Ascending aorta (tissue), 2 donors: Measurements from ENCODE around the gene MSI2. TPM values are rescaled to one million over a fixed set of nuclear protein-coding genes. Genes with fewer than 3 reads are reported as not detected.

ENCODE experiments used
- DNase-seq, 2 donors: peaks; one replicate each; pipeline ENCODE4 v3.0.0-alpha.2; 2019; ENCODE audit warnings: low spot score in 2 of 2
- H3K27ac ChIP-seq, 2 donors: fragments of 200-600 bp; sonication (generic); one replicate each; pipeline ENCODE4 v1.5.1; 2016 to 2017; ENCODE audit warnings: mild to moderate bottlenecking in 1 of 2
- H3K27me3 ChIP-seq: fragments of 200-600 bp; sonication (generic); one replicate; pipeline ENCODE4 v1.5.1; 2017
- H3K36me3 ChIP-seq, 2 donors: fragments of 200-600 bp; sonication (generic); one replicate each; pipeline ENCODE4 v1.5.1; 2016
- H3K4me1 ChIP-seq, 2 donors: fragments of 200-600 bp; sonication (generic); one replicate each; pipeline ENCODE4 v1.5.1; 2016 to 2017; ENCODE audit warnings: mild to moderate bottlenecking in 1 of 2
- H3K4me3 ChIP-seq, 2 donors: fragments of 200-600 bp; sonication (generic); one replicate each; pipeline ENCODE4 v1.5.1; 2016 to 2017; ENCODE audit warnings: mild to moderate bottlenecking in 1 of 2
- H3K9me3 ChIP-seq, 2 donors: fragments of 200-600 bp; sonication (generic); one replicate each; pipeline ENCODE4 v1.5.1; 2016
- CTCF ChIP-seq, 3 experiments: fragments of 200-600 bp in 2 of 3; fragments of 450-650 bp in 1 of 3; sonication (generic) in 2 of 3; IDR thresholded peaks; one replicate each; pipeline ENCODE4 v1.5.1; 2016 to 2019; ENCODE audit warnings: antibody characterized with exemption in 3 of 3, mild to moderate bottlenecking in 1 of 3, moderate library complexity in 1 of 3
- intact Hi-C: fragments of 100-400 bp; cut with DNase I; formaldehyde crosslinking; loops from one replicate; pipeline ENCODE4 v1.15.1; 2023
- total RNA-seq: library from RNA; depleted of rRNA; stranded (reverse); fragments of >200 nt; gene quantifications from one replicate; pipeline ENCODE4 v1.1.0, GENCODE V29; 2016

The MSI2 gene
- total RNA-seq, 1 donor from 2014 or later, result 11.7 TPM

GRCh38 chr17:57506774-57507127 is 250.4 kb downstream of the MSI2 start:
- TF ChIP-seq CTCF (IDR thresholded peaks at IDR 0.05), result no peak
- Histone ChIP-seq H3K27ac (peak overlapping the region in 1 of 2 donors; percentile 40), H3K36me3 (no peaks in the 10 kb centered on the region), H3K27me3 (no peaks in the 10 kb centered on the region), H3K9me3 (no peaks in the 10 kb centered on the region), H3K4me3 (no peak overlapping the region), H3K4me1 (peaks cover 0 to 13% of the 10 kb centered on the region in 2 donors)
- intact Hi-C loops, result no loop called here
- no peak for DNase-seq

GRCh38 chr17:57507828-57508227 is 251.5 kb downstream of the MSI2 start:
- H3K27ac ChIP-seq, result no peak overlapping the region
- no peak for DNase-seq
- no peak overlapping the region for H3K4me3 ChIP-seq
- no peaks in the 10 kb centered on the region for H3K36me3 ChIP-seq
- H3K4me1 ChIP-seq, result peaks cover 0 to 13% of the 10 kb centered on the region in 2 donors
- no peaks in the 10 kb centered on the region for H3K27me3 ChIP-seq
- H3K9me3 ChIP-seq, result no peaks in the 10 kb centered on the region
- intact Hi-C loops, result no loop called here
- TF ChIP-seq CTCF (IDR thresholded peaks at IDR 0.05), result no peak

- Histone ChIP-seq H3K27ac (no peak overlapping the region), H3K4me1 (peaks cover 0 to 13% of the 10 kb centered on the region in 2 donors), H3K9me3 (no peaks in the 10 kb centered on the region), H3K27me3 (no peaks in the 10 kb centered on the region), H3K4me3 (no peak overlapping the region), H3K36me3 (no peaks in the 10 kb centered on the region)
- intact Hi-C loops, result no loop called here
- TF ChIP-seq CTCF (IDR thresholded peaks at IDR 0.05), result no peak
- DNase-seq, result no peak
Measured at GRCh38 chr17:57508671-57509070, 252.3 kb downstream of the MSI2 start.

- DNase-seq, result no peak
- Histone ChIP-seq H3K27ac (no peak overlapping the region), H3K4me1 (peaks cover 0 to 10% of the 10 kb centered on the region in 2 donors), H3K36me3 (no peaks in the 10 kb centered on the region), H3K4me3 (no peak overlapping the region), H3K27me3 (no peaks in the 10 kb centered on the region), H3K9me3 (no peaks in the 10 kb centered on the region)
- no peak for TF ChIP-seq CTCF (IDR thresholded peaks at IDR 0.05)
- intact Hi-C loops, result no loop called here
Measured at GRCh38 chr17:57511475-57512123, 255.3 kb downstream of the MSI2 start.

- Histone ChIP-seq H3K27me3 (no peaks in the 10 kb centered on the region), H3K36me3 (no peaks in the 10 kb centered on the region), H3K4me1 (peaks cover 0 to 9% of the 10 kb centered on the region in 2 donors), H3K9me3 (no peaks in the 10 kb centered on the region), H3K4me3 (no peak overlapping the region), H3K27ac (no peak overlapping the region)
- TF ChIP-seq CTCF (IDR thresholded peaks at IDR 0.05), result no peak
- intact Hi-C loops, result no loop called here
- no peak for DNase-seq
Measured at GRCh38 chr17:57512258-57512657, 255.9 kb downstream of the MSI2 start.

GRCh38 chr17:57512691-57513090 is 256.4 kb downstream of the MSI2 start:
- no peak for TF ChIP-seq CTCF (IDR thresholded peaks at IDR 0.05)

More at GRCh38 chr17:57512691-57513090, 256.4 kb downstream of the MSI2 start:
- intact Hi-C loops, result no loop called here
- no peak for DNase-seq
- H3K36me3 ChIP-seq, result no peaks in the 10 kb centered on the region
- no peaks in the 10 kb centered on the region for H3K9me3 ChIP-seq
- no peak overlapping the region for H3K27ac ChIP-seq
- H3K27me3 ChIP-seq, result no peaks in the 10 kb centered on the region
- no peak overlapping the region for H3K4me3 ChIP-seq
- H3K4me1 ChIP-seq, result peaks cover 0 to 4% of the 10 kb centered on the region in 2 donors
